ENCODE data around the gene NSD1.
A peak's percentile ranks its signal among the peaks of the same experiment; 100 is the strongest.

The NSD1 gene, protein sequence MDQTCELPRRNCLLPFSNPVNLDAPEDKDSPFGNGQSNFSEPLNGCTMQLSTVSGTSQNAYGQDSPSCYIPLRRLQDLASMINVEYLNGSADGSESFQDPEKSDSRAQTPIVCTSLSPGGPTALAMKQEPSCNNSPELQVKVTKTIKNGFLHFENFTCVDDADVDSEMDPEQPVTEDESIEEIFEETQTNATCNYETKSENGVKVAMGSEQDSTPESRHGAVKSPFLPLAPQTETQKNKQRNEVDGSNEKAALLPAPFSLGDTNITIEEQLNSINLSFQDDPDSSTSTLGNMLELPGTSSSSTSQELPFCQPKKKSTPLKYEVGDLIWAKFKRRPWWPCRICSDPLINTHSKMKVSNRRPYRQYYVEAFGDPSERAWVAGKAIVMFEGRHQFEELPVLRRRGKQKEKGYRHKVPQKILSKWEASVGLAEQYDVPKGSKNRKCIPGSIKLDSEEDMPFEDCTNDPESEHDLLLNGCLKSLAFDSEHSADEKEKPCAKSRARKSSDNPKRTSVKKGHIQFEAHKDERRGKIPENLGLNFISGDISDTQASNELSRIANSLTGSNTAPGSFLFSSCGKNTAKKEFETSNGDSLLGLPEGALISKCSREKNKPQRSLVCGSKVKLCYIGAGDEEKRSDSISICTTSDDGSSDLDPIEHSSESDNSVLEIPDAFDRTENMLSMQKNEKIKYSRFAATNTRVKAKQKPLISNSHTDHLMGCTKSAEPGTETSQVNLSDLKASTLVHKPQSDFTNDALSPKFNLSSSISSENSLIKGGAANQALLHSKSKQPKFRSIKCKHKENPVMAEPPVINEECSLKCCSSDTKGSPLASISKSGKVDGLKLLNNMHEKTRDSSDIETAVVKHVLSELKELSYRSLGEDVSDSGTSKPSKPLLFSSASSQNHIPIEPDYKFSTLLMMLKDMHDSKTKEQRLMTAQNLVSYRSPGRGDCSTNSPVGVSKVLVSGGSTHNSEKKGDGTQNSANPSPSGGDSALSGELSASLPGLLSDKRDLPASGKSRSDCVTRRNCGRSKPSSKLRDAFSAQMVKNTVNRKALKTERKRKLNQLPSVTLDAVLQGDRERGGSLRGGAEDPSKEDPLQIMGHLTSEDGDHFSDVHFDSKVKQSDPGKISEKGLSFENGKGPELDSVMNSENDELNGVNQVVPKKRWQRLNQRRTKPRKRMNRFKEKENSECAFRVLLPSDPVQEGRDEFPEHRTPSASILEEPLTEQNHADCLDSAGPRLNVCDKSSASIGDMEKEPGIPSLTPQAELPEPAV (N-terminal part only)
- 34.7 to 205 (median 121) reads per million in 18 experiments for total RNA-seq

DNA sequence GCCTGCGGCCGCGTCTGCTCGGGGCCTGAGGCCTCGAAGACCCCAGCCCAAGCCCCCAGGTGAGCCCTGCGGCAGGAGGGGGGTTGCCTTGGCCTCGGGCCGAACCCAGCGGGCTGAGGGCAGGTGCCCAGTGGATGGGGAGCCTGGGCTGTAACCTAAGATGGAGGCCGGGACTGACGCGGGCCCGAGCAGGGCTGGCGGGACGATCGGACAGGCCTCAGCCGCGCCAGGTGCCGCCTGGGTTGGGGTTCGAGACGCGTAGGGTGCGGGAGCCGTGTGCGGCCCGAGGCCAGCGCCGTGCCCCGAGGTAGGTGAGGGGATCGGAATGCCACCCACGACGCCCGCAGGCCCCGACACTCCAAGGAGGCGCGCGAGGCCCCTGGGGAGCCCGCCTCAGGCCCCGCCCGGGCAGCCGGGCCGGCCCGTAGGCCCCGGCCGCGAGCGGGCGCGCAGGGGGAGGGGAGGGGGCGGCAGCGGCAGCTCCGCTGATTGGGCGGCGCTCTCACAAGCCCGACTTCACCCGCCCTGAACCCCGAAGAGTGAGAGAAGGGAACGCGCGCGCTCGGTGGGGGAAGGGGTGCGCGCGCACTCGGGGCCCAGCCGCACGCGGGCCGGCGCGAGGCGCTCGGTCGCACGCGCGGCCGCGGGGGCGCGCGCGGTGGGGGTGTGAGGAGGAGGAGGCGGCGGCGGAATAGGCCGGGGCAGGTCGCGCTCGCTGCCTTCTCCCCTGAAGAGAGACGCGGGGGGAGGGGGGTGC lies at the start of gene NSD1:
Gene NSD1 (plus strand): TSS at position 678 of the 757 bp plus-strand sequence. CDS start 1,331 bp downstream, outside the sequence.
- peak; percentile 82 to 89 for DNase-seq

DNA sequence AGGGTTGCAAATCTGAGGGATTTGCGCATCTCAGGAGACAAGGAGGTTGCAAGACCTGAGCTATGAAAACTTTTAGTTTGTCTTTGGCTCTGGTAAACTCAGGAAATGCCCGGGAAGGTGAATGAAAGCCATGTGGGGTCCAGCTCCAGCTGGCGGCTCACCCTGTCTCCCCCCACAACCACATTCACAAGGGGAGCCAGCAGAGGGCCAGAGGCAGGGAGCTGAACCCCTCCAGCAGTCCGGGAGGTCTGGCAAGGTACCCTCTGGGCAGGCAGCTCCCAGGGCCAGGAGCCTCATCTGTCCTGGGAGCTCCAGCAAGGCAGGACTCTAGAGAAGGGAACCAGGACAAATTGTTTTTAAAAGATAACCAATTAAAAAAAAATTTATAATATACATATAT lies 49.4 kb upstream of the NSD1 start:
- no peak for DNase-seq

GRCh38 chr5:177085985-177086653 lies 47.5 kb upstream of the NSD1 start:
- DNase-seq = no peak

- peak; percentile 9 to 37 for DNase-seq
These were observed 46.7 kb upstream of the NSD1 start, which contains the start of gene FGFR4 for GRCh38 chr5:177086654-177087397. Gene FGFR4, plus strand, starts transcription at chr5:177086915. Its CDS starts 2,688 bp downstream, at chr5:177089603.

DNA sequence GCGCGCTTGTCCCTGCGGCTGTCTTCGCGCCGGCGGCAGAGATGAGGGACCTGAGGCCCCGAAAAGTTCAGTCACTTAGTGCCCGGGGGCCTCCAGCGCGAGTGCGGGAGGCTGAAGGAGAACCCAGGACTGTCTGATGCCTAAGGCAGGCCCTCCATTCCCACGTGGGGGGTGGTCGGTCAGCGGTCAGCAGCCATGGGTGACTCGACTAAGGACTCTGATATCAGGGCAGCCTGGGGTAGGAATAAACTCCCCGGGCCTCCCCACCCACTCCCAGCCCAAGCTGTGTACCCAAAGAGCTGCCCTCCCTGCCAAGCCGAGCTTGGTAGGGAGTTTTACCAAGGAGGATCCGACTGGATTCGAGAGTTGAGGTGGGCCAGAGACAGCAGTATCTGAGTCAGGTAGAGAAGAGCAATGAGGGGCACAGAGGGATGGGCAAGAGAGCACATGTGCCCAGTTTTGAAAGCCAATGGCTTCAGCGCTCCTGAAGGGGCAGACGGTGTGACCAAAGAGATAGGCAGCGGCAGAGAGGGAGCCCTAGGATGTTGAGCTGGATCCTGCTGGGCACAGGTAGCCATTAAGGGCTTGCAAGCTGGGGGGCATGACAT lies 46.1 kb upstream of the NSD1 start:
- DNase-seq = no peak

DNA sequence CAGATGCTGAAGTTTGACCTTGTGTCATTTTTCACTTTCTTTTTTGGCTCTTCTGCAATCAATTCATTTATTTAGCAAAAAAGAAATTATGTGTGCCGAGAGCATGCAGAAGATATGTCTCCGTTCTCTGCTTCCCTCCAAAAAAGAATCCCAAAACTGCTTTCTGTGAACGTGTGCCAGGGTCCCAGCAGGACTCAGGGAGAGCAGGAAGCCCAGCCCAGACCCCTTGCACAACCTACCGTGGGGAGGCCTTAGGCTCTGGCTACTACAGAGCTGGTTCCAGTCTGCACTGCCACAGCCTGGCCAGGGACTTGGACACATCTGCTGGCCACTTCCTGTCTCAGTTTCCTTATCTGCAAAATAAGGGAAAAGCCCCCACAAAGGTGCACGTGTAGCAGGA lies 44.4 kb upstream of the NSD1 start:
- DNase-seq = no peak

GRCh38 chr5:177089825-177090641 lies 43.5 kb upstream of the NSD1 start:
- no peak for DNase-seq

GRCh38 chr5:177090813-177091212 lies 42.8 kb upstream of the NSD1 start:
- DNase-seq = no peak

- no peak for DNase-seq
These were observed 42.3 kb upstream of the NSD1 start for GRCh38 chr5:177091232-177091631.

- no peak for DNase-seq
These were observed 41.1 kb upstream of the NSD1 start for GRCh38 chr5:177092178-177093081.

GRCh38 chr5:177093082-177093712 lies 40.4 kb upstream of the NSD1 start:
- no peak for DNase-seq

- DNase-seq = no peak
These were observed 39.8 kb upstream of the NSD1 start for GRCh38 chr5:177093803-177094202.

GRCh38 chr5:177094224-177095087 lies 39.1 kb upstream of the NSD1 start:
- no peak for DNase-seq

DNA sequence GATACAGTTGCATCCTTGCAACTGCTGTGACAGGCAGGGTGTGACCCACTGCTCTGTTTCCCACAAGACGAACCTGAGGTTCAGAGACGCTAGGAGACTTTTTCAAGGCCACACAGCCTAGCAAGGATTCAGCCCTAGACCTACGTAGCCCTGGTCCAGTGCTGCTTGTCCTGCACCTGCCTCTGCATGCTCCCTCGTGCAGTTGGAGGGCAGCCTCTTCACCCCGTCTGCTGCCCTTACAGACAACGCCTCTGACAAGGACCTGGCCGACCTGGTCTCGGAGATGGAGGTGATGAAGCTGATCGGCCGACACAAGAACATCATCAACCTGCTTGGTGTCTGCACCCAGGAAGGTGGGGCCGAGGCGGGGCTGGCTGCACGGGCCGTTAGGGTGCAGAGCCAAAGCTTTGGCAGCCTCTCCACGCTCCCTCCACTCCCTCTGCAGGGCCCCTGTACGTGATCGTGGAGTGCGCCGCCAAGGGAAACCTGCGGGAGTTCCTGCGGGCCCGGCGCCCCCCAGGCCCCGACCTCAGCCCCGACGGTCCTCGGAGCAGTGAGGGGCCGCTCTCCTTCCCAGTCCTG lies 38.4 kb upstream of the NSD1 start:
- no peak for DNase-seq

- DNase-seq = no peak
These were observed 37.2 kb upstream of the NSD1 start for GRCh38 chr5:177096162-177097015.

Measured in inflammatory macrophage (primary cell).